Measurements from ENCODE around the gene STK4.
A peak's percentile ranks its signal among the peaks of the same experiment; 100 is the strongest.
"Not testable (repeated sequence)": the region's sequence is repeated elsewhere in the genome, so short reads cannot be mapped to it uniquely, and the experiment has no call there.

The STK4 gene

DNA sequence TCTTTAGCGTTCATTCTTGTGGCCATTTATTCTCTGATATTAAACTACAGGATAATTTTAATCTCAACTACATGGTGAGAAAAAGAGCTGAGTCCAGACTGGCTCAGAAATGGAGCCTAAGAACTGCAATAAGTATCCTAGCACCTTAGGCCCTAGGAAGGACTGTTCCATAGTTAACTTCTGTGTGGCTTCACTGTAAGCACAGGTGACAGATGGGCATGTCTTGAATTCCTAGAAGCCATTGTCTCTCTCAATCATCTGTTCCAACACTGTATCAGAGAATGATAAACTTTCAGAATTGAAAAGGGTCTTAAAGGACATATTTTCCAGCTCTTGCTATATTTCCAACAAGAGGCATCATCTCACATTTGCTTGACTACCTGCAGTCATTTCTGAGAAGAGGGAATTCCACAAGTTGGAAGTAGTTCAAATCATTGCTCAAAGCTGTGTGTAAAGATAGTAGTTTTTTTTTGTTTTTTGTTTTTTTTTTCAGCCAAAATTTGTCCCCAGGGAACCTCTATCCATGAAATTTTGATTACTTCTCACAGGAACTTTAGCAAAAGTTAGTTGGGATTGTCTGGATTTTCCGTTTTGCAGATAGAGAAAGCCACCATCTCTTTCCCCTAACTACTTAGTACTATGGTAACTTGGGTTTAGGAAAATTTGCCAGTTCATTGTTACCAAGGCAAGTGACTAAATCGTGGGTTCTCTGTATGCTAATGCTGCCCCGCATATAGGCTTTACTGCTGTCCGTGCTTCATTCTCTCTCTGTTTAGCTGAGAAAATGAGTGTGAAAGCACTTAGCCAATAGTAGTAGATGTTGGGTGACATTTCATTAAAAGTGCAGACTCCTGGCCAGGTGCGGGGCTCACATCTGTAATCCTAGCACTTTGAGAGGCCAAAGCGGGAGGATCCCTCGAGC, 87.4 kb downstream of the STK4 start:
- DNase-seq = no peak

DNA sequence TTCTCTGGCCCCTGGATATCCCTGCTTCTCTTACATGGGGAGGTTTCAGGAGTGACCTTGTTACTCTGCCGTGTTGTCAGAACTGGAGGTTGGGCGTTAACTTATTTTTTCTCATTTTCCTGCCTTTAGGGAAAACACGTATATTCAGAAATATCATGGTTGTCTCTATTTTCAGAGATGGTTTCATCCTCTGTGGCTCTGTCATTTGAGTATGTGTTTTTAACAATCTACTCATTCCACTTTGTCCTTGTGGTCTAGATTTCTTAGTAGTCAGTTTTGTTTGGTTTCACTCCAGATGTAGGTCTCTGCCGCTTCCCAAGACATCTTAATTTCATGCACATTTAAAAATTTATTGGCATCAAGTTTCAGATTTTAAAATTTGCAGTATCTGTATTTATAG, 88.7 kb downstream of the STK4 start:
- no peak for DNase-seq

DNA sequence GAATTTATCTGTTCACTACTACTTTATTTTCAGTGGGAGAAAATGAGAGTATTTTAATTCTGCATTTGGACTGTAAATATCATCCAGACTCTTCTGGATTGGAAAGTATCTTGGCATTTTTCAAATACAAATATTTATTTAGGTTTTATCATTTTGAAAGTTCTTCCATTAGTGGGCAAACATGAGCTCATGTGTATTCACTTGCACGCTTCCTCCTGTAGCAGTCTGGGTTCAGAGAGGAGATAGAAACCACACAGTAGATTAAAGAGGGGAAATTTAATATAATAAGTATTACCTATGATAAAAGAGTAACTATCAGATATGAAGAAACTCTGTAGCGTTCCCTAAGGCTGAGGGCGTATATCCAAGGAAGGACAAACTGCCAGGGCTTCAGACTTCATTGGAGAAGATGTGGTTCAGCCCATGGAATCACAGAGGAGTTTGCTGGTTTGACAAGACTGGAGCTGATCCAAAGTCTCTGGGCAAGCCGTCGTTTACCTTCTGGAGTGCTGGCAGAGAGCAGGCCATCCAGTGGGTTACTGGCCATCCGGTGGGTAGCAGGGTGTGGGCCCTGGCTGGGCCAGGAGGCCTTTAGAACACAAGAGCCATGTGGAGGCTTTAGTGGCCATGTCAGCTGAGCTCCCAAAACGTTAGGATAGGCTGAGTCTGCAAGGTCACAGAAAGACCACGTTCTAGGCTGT, 90.3 kb downstream of the STK4 start:
- no peak for DNase-seq

DNA sequence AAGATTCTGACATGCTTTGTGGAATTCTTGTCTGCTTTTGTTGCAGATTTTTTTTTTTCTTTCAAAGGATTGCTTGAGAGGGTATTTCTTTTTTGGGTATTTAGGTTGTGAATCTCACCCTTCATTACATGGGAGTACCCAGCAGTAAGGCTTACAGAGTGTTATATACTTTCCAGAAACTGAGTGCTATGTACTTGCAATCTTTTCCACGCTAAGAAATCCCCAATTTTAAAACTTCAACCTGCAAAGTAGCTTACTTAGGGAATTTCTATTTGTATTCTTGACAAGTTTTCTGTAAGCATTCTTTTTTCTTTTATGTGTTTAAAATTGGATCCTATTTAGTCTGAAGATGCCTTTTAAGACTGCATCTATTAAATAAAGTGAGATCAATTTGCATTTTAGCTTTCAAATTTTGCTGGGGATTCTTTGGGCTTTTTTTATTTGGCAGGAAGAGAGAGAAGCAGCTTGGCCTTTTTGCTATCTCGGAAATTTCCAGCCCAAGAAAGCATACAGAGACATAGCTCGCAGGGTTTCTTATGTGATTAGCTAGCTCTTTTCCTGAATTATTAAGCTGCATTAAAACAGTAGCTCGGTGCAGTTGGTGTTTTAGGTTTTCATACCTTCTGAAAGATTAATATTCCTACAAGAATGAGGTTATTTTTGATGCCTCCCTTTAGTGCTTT, 92.0 kb downstream of the STK4 start:
- DNase-seq = no peak

DNA sequence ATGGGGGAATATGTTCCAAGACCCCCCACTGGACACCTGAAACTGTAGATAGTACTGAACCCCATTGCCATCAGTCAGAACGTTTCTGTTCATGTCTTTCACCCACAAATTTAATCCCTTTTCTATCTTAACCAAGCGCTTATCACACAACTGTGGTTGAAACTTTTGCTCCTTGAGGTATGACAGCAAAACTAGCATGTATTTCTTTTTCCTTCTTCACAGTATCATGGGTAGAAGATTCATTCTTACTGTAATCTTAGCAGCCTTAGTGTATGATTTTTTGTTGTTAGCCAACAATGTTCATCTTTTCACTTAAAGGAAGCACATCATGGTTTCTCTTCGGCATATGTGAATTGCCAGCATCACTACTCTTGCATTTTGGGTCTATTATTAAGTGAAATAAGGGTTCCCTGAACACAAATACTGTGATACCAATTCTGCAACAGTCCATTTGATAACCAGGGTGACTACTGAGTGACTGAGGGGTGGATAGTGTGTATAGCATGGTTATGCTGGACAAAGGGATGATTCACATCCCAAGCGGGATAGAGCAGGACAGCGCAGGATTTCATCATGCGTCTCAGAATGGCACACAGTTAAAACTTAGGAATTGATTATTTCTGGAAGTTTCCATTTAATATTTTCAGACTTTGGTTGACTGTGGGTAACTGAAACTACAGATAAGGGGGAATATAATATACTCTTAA, 92.9 kb downstream of the STK4 start:
- peak in 21 of 56 donors; percentile 10 to 62 (median 40) for DNase-seq

DNA sequence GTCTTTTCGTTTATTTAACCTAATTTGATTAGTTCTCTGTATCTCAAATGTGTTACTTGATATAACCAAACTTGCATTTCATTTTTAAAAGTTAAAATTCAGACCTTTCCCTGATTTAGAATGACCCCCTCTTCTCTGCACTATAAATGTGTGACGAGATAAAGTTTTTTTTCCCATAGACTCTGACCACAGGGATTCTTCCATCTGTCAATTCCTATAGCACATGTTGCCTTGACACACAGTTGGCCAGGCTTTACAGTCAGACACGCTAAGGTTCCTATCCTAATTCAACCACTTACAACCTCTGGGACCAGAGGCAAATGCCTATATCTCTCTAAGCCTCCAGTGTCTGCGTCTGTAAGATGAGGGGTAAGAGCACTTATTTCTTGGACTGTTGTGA, 94.0 kb downstream of the STK4 start:
- no peak for DNase-seq

DNA sequence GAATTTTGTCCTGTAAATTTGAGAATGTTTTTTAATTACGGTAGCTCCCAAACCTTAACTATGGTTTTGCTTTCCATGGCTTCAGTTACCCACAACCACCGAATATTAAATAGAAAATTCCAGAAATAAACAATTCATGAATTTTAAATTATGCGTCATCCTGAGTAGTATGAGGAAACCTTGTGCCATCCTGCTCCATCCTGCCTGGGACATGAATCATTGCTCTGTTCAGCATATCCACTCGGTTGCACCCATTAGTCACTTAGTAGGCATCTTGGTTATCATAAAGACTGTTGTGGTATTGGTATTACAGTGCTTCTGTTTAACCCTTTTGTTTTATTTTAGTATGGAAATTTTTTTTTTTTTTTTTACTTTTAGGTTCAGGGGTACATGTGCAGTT, 94.9 kb downstream of the STK4 start:
- DNase-seq = peak in 1 of 56 donors; percentile 32

DNA sequence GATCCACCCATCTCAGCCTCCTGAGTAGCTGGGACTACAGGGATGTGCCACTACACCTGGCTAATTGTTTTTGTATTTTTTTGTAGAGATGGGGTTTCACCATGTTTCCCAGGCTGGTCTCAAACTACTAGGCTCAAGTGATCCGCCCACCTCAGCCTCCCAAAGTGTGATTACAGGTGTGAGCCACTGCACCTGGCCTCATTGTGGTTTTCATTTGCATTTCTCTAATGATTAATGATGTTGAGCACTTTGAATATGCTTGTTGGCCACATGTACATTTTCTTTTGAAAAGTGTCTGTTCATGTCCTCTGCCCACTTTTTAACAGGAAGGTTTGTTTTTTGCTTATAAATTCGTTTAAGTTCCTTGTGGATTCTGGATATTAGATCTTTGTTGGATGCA, 96.8 kb downstream of the STK4 start:
- DNase-seq = not testable (repeated sequence)

DNA sequence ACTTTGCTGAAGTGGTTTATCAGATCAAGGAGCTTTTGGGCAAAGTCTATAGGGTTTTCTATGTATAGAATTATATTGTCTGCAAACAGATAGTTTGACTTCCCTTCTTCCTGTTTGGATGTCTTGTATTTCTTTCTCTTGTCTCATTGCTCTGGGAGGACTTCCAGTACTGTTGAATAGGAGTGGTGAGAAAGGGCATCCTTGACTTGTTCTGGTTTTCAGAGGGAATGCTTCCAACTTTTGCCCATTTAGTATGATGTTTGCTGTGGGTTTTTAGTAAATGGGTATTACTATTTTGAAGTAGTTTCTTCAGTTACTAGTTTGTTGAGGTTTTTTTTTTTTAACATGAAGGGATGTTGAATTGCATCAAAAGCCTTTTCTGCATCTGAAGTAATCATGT, 98.5 kb downstream of the STK4 start:
- DNase-seq = no peak

DNA sequence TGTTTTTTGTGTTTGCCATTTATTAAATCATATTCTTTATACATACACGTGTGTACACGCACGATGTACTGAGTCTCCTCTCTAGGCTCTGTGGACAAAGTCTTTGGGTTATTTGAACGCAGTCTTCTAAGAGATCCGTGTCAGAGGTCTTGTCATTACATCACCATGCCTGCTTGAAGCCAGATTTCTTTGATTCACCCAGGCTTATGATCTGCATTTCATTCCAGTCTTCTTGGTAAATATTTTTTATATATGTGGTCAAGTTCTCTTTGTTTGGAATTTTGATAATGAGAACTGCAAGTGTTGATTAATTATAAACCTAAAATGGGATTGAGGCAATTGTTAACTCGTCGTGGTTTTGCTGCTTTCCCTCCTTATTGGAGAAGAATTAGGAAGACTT, 100.1 kb downstream of the STK4 start:
- DNase-seq = no peak

DNA sequence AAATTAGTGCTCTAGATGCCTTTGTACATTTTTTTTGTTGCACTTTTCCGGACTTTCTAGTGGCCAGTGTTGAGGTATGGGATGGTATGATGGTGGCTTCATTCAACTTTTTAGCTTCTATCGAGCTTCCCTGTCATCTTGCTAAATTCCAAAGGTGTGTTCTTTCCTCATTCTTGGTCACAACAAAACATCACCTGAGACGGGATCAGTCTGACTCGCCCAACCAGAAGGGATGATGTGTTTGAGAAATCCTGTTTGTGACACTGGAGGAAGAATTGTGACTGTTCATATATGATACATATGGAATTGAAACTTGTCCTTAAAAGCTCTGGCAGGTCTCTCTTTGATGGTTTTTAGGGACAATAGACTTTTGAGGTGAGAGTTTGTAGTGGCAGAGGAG, 100.8 kb downstream of the STK4 start:
- no peak for DNase-seq

DNA sequence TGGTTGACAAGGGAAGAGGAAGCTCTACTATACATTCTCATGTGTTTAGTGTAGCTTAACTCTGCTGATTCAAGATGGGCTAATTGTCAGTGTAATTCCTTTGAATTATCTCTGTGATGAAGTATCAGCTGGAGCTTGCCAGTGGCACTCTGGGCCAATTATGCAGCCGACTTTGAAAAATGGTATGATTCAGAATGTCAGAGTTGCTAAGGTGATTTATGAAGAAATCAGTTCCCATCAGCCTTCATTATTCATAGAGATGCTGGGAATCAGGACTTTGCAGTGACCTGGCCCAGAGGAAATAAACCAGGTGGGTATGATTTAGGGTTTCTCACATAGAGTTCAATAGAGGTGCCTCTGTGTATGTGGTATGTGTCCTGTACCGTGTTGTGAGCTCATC, 101.2 kb downstream of the STK4 start:
- DNase-seq = no peak

DNA sequence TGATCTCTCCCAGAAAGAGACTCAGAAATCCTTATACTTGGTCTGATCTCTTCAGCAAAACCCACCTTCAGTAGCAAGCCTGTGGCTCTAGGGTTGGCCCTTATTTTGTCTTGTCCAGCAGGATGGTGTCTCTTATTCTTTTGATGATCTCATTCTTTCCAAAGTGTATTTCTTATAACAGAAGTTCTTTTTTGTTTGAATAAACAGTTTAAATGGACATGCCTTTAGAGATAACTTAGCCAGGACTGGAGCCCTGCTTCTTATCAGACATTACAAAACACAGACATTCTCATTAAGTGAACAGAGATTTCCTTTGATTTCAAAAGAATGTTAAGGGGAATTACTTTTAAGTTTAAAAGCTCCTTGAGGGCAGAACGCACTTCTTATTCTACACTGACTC, 102.9 kb downstream of the STK4 start:
- no peak for DNase-seq

DNA sequence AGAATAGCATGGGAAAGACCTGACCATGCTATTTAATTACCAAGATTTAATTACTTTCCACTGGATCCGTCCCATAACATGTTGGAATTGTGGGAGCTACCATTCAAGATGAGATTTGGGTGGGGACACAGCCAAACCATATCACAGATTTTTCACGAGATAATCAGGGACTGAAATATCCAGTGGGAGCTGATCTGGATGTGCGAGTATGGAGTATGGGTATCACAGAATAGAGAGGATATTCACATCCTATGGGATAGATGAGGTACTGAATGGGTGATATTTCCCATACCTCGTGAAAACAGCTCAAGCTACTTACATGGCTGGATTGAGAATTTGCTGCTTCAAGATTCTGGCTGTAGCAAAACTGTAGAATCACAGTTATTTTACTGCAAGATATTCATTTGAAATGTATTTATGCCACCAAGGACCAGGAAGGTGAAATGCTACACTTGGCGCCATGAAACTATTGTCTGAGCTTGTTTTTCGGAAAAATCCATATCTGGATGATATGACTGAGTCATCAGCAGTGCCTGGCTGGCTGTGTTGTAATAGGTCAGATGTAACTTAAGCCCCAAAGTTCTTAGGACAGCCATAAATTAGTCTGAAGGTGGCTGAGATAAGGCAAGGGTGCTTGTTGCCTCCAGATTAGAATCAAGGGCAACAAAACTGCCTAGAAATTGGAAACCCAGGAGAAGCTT, 104.8 kb downstream of the STK4 start:
- no peak for DNase-seq

DNA sequence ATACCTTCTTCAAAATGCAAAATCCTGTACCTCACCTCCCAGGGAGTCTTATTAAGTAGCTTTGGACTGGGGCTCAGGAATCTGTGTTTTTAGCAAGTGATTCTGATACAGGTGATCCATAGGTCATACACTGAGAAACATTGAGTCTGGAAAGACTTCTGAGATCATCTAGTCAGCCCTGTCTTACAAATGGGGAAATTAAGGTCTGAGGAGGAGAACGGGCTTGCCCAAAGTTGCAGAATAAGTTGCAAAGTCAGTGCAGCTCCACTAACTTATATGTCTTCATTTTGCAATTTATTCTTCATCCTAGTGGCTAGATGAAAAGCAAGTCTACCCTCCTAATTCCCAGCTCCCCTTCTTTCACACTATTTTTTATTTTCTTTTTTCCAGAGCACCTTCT, 105.8 kb downstream of the STK4 start:
- no peak for DNase-seq

DNA sequence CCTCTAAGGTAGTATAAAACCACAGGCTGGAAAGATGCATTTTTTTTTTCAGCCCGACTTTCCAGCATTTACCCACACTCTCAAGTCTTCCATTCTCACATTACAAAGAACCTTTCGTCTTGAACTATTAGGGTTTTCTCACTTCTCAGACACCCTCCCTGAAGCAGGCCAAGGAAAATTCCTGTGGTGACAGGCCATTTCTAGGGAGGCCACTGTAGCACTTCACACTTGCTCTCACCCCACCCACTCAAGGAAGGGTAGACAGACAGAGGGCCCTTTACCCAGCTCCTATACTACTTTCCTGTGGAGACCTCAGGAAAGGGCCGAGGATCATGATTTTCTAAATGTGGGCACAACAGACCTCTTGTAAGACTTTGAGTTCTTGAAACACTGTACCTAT, 106.9 kb downstream of the STK4 start:
- DNase-seq = no peak

DNA sequence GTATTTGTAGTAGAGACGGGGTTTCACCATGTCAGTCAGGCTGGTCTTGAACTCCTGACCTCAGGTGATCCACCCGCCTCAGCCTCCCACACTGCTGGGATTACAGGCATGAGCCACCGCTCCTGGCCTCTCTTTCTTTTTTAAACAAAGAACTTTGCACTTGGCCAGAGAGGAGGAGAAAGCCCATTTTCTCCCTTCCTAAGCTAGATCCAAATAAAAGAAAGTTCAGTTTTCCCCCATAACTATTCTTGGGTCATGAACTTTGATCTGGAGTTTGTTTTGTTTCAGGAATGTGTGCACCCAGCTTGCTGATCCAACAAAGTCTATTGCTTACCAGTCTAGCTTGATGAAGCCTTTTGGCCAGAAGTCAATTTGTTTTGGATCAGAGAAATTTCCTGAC, 111.2 kb downstream of the STK4 start:
- DNase-seq = no peak

DNA sequence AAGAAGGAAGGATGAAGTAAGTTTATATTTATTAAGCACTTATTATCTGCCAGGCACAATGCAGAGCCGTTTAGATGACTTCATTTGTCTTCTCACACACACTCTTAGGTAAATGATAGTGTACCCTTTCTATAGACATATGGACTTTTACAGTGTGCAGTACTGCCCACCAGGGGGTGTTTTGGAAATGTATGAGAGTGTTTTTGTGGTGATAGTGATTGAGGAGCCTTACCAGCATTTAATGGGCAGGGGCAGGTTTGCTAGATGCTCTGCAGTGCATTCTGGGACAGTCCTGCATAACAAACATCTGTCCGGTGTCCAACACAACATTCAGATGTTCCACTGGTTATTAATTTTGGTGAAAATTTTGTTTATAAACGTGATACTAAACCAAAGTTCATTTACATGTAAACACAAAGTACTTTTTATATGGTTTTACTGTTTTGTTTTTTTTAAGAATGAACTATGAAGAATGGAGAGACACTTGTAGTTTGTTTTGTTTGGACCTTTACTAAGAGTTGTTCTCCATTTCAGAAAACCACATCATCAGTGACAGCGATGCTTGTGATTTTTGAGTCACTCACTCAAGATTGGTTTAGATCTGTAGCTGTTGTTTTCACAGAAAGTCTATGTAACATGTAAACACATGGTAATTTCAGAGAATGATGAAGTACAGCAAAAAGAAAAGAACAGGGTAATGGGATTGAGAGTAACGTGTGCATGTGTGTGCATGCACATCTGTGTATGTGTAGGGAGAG, 114.7 kb downstream of the STK4 start:
- DNase-seq = no peak

DNA sequence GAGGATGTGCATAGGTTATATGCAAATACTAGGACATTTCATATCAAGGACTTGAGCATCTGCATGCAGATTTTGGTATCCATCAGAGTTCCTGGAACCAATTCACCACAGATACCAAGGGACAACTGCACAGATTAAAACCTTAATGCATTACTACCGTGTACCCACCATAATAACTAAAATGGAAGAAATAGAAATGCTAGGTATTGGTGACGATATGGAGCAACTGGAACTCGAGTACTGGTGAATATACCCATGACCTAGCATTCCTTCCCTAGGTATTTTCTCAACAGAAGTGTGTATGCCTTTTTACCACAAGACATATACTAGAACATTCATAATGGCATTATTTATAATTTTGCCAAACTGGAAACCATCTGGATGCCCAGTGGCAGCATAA, 116.2 kb downstream of the STK4 start:
- no peak for DNase-seq

DNA sequence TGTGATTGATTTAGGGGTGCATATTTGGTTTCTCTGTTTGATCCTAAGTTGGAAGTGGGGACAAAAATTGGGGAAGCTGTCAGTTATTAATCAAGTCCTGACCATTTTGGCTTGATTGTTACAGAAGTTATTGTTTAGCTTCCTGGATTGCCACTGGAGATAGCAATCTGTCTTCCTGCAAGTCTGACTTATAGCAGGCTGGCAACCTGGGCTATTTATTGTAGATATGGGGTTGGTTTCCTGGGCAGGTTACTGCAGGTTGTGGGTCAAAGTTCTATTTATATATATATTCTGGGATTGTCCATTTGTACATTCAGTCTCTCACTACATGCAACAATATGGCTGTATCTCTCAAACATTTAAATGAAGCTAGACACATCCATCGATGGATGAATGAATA, 116.8 kb downstream of the STK4 start:
- no peak for DNase-seq
